Heart left ventricle (tissue), 16 donors: ENCODE data around the gene INPP1. TPM values are rescaled to one million over a fixed set of nuclear protein-coding genes. Genes with fewer than 3 reads are reported as not detected.

Source experiments
- ATAC-seq, 4 donors: fragments of 200-7000 bp; cut with Tn5 transposase; one replicate each; pipeline ENCODE4 v1.9.1; 2020 to 2022; ENCODE audit warnings: moderate library complexity in 4 of 4, mild to moderate bottlenecking in 3 of 4, moderate number of reproducible peaks in 1 of 4
- DNase-seq, 5 donors: peaks; one replicate each; pipeline ENCODE4 v3.0.0-alpha.2; 2020
- H3K27ac ChIP-seq, 12 donors: fragments of 200-600 bp; sonication (generic) in 4 of 12; one replicate each; pipeline versions ENCODE4 v1.5.0 to v1.8.0; 2016 to 2022; ENCODE audit warnings: mild to moderate bottlenecking in 2 of 12
- H3K27me3 ChIP-seq, 9 donors: fragments of 200-600 bp; sonication (generic) in 2 of 9; one replicate each; pipeline versions ENCODE4 v1.5.1 to v1.8.0; 2016 to 2022; ENCODE audit warnings: mild to moderate bottlenecking in 3 of 9
- H3K36me3 ChIP-seq, 9 donors: fragments of 200-600 bp; sonication (generic) in 2 of 9; one replicate each; pipeline versions ENCODE4 v1.5.0 to v1.8.0; 2018 to 2022; ENCODE audit warnings: mild to moderate bottlenecking in 2 of 9
- H3K4me1 ChIP-seq, 12 donors: fragments of 200-600 bp; sonication (generic) in 4 of 12; one replicate each; pipeline versions ENCODE4 v1.5.0 to v1.8.0; 2016 to 2022; ENCODE audit warnings: mild to moderate bottlenecking in 3 of 12
- H3K4me3 ChIP-seq, 12 donors: fragments of 200-600 bp; sonication (generic) in 4 of 12; one replicate each; pipeline versions ENCODE4 v1.5.0 to v1.8.0; 2017 to 2022; ENCODE audit warnings: mild to moderate bottlenecking in 9 of 12, moderate library complexity in 4 of 12
- H3K9me3 ChIP-seq, 12 donors: fragments of 200-600 bp; sonication (generic) in 4 of 12; one replicate each; pipeline versions ENCODE4 v1.5.0 to v1.8.0; 2016 to 2022; ENCODE audit warnings: mild to moderate bottlenecking in 1 of 12
- POLR2A ChIP-seq, 2 donors: fragments of 450-650 bp; IDR thresholded peaks; one replicate each; pipeline ENCODE4 v1.6.1; 2017; ENCODE audit warnings: antibody characterized with exemption in 2 of 2, mild to moderate bottlenecking in 2 of 2, moderate library complexity in 2 of 2
- WGBS, 4 donors: extraction: QIAGEN DNeasy Blood & Tissue Kit in 2 of 4; methylation state at CpG; one replicate each; pipeline versions ENCODE4 v1.1.5 to v1.1.7; 2013 to 2018; 5-methylcytosine and 5-hydroxymethylcytosine counted together
- intact Hi-C, 10 donors: fragments of 100-400 bp; cut with DNase I; formaldehyde crosslinking; loops; one replicate each; pipeline versions ENCODE4 v1.11.1 to v1.14.2; 2022
- polyA plus RNA-seq, 2 donors: library from polyadenylated mRNA; stranded (reverse); fragments of 200-250 nt; gene quantifications; one replicate each; pipeline ENCODE4 v1.2.3, GENCODE V29; 2013
- total RNA-seq, 9 donors: library from RNA; depleted of rRNA in 2 of 9; stranded (reverse); fragments of >200 nt in 2 of 9; fragmentation: NEBNext Ultra II Directional in 3 of 9; extraction: Animal tissue kit (Norgen Biotek cat#: 25700) in 3 of 9; gene quantifications; one replicate each; pipeline versions ENCODE4 v1.1.0 to v1.2.4, GENCODE V29; 2016 to 2023
- TF ChIP-seq, protein P1 (sequence below), 12 donors: fragments of 200-600 bp; sonication (generic) in 4 of 12; IDR thresholded peaks; one replicate each; pipeline versions ENCODE4 v1.5.0 to v1.8.0; 2018 to 2022; ENCODE audit warnings: antibody characterized with exemption in 12 of 12, mild to moderate bottlenecking in 5 of 12
- donor health status: ischemic (EF 13 %, LVEDD 7.1; RV severe dilation, severe dysfunction).
- donor health status: healthy with polysubstance abuse.
- donor health status: DM: no; HTN: yes; CAD: no.
- donor health status: DM: no; HTN: no; CAD: no.
- donor health status: ischemic (EF 25% LVEDD 6.9; RV normal size, moderate dysfunction).
- donor health status: ischemic (EF 25% LVEDD 5.7; RV mildly dilated, moderate dysfunction).
- donor health status: healthy.
- donor health status: DM: yes; HTN: yes; CAD: no.
- donor health status: ischemic (EF 35%, LVEDD 5.7; RV mildly dilated, moderate dysfunction).
- donor health status: nonischemic (EF 11% LVEDD 7.7; RV severe dilation, severe dysfunction).
- donor health status: DM: yes; HTN: yes; CAD: no.
- donor health status: PGD.
- donor health status: ischemic (EF 29% LVEDD 5.4; RV normal size, mild dysfunction).
- donor health status: nonischemic (EF 23%, LVEDD 6.1; RV moderate dilation, normal function).

INPP1 gene
- total and polyA plus RNA-seq, 11 donors: 7.8 to 26.2 (median 13.3) TPM

DNA sequence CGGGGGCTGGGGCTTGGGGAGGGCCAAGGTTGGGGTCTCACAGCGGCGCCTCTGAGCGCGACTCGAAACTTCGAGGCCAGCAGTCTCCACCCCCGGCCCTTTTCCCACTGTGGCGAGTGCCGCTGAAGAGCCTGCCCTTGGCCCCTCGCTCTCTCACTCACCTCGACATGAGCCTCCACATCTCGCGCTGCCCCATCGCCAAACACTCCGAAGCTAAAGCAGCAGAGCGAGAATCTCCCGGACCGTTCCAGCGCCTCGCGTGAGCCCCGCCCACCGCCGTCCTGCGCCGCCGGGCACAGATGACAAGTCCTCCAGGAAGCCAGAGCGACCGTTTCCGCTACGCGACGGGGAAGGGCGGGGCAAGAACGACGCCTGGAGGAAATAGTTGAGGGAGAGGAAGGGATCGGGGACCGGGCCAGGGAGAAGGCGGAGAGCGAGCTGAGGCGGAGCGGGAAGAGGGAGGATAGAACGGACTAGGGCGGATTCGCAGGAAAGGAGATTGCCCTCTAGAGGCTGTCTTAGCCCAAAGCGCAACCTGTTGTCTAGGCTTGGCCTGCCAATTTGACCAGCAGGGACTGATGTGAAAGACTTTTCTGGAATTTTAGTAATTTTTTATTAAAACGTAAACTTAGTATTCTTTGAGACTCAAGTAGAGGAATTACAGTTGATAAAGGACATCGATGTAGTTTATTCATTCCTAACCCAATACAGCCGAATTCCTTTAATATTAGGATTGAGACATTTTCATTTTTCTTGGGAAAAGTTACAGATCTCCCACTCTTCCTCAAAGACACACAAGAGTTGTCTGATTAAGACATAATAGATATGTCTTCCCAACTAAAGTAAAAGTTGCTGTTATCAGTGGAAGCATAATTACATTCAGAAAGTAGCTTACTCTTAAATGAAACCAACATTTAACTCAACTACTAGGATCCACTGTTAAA, 23.6 kb upstream of the INPP1 start, which contains the start of gene HIBCH:
Gene HIBCH, minus strand, starts transcription at position 272 of the 944 bp plus-strand sequence. Its CDS starts 76 bp downstream, at position 196.
- ATAC-seq: peak; percentile 97 to 99 (median 99)
- Histone ChIP-seq H3K9me3 (no peaks in the 10 kb centered on the region), H3K36me3 (no peaks in the 10 kb centered on the region), H3K4me1 (peaks cover 0 to 25% (median 14%) of the 10 kb centered on the region in 12 donors), H3K4me3 (peak within 1 kb of the TSS; percentile 65 to 86 (median 74)), H3K27me3 (no peaks in the 10 kb centered on the region), H3K27ac (peak within 1 kb of the TSS; percentile 42 to 92 (median 86))
- TF ChIP-seq, protein P1, sequence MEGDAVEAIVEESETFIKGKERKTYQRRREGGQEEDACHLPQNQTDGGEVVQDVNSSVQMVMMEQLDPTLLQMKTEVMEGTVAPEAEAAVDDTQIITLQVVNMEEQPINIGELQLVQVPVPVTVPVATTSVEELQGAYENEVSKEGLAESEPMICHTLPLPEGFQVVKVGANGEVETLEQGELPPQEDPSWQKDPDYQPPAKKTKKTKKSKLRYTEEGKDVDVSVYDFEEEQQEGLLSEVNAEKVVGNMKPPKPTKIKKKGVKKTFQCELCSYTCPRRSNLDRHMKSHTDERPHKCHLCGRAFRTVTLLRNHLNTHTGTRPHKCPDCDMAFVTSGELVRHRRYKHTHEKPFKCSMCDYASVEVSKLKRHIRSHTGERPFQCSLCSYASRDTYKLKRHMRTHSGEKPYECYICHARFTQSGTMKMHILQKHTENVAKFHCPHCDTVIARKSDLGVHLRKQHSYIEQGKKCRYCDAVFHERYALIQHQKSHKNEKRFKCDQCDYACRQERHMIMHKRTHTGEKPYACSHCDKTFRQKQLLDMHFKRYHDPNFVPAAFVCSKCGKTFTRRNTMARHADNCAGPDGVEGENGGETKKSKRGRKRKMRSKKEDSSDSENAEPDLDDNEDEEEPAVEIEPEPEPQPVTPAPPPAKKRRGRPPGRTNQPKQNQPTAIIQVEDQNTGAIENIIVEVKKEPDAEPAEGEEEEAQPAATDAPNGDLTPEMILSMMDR (IDR thresholded peaks at IDR 0.05): peak; percentile 58 to 96 (median 74)
- TF ChIP-seq POLR2A (IDR thresholded peaks at IDR 0.05): peak in 1 of 2 donors; percentile 66
- intact Hi-C loops: loop anchor here in 3 of 10 donors (5.0 to 10.0 kb wide), 3 partner anchors 52 to 135 kb away; a partner anchor contains a TSS
- DNase-seq: peak; percentile 98 to 99 (median 99)
- 1% methylated on average over 50 of the region's 50 CpGs for WGBS, 4 donors

DNA sequence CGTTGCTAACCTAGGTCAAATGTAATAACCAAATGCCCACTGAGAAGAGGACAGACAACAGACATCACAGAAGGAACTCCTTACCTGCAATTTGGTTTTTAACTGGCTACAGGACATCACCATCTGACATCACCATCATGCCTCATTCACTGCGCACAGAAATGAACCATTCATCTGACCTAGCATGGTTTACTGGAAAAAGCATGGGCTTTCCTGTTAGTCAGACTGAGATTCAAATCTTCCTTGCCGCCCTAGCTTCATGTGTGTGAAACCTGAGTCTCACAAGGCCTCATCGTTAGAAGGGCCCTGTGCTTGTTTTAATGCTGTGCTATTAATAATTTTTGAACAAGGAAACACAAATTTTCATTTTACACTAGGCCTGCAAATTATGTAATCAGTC, 22.7 kb upstream of the INPP1 start:
- no peak for TF ChIP-seq POLR2A (IDR thresholded peaks at IDR 0.05)
- TF ChIP-seq, protein P1 (IDR thresholded peaks at IDR 0.05): no peak
- Histone ChIP-seq H3K4me1 (peaks cover 0 to 25% (median 14%) of the 10 kb centered on the region in 12 donors), H3K36me3 (no peaks in the 10 kb centered on the region), H3K9me3 (no peaks in the 10 kb centered on the region), H3K27me3 (no peaks in the 10 kb centered on the region), H3K27ac (peak overlapping the region in 10 of 12 donors; percentile 42 to 92 (median 88)), H3K4me3 (no peak overlapping the region)
- intact Hi-C loops: loop anchor here in 3 of 10 donors (5.0 to 10.0 kb wide), 2 partner anchors 52 to 54 kb away; no protein-coding TSS in a partner anchor
- 85 to 89% (median 87%) methylated on average over 4 of the region's 4 CpGs for WGBS, 4 donors
- ATAC-seq: no peak
- DNase-seq: no peak

DNA sequence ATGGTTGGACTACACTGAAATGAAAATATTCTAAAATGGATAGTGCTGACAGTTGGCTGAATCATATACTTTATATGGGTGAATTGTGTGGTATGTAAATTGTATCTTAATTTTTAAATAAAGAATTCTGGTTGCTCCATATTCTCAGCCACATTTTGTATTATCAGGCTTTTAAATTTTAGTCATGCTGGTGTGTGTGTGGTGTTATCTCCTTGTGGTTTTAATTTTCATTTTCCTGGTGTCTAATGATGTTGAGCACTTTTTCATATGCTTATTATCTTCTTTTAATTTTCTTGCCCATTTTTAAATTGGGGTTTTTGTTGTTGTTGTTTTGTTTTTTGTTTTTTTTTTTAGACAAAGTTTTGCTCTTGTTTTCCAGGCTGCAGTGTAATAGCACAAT, 20.0 kb upstream of the INPP1 start:
- H3K27me3 ChIP-seq: no peaks in the 10 kb centered on the region
- H3K4me1 ChIP-seq: peaks cover 0 to 14% (median 11%) of the 10 kb centered on the region in 12 donors
- TF ChIP-seq, protein P1 (IDR thresholded peaks at IDR 0.05): no peak
- H3K27ac ChIP-seq: no peak overlapping the region
- H3K4me3 ChIP-seq: no peak overlapping the region
- H3K9me3 ChIP-seq: no peaks in the 10 kb centered on the region
- DNase-seq (no peak), ATAC-seq (no peak)
- intact Hi-C loops: loop anchor here in 3 of 10 donors (5.0 to 10.0 kb wide), 2 partner anchors 49 to 51 kb away; no protein-coding TSS in a partner anchor
- H3K36me3 ChIP-seq: no peaks in the 10 kb centered on the region

DNA sequence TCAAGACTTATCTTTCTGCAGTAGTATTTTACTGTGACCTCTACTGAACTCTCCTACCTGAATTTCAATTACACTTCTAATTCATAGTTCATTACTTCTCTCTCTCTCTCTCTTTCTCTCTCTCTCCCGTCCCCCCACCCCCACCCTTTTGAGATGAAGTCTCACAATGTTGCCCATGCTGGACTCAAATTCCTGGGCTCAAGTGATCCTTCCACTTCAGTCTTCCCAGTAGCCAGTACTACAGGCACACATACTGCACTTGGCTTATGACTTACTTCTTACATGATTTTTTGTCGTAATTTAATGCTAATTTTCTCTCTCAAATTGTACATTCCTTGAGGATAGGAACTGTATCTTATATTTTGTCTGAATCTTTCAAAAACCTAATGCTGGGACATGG, 17.8 kb upstream of the INPP1 start:
- no peaks in the 10 kb centered on the region for H3K36me3 ChIP-seq
- TF ChIP-seq POLR2A (IDR thresholded peaks at IDR 0.05): no peak
- TF ChIP-seq, protein P1 (IDR thresholded peaks at IDR 0.05): no peak
- H3K4me3 ChIP-seq: no peak overlapping the region
- H3K4me1 ChIP-seq: peaks cover 0 to 2% (median 0%) of the 10 kb centered on the region in 12 donors
- no peak for DNase-seq
- ATAC-seq: no peak
- intact Hi-C loops: loop anchor here in 5 of 10 donors (5.0 to 10.0 kb wide), 2 partner anchors 47 to 49 kb away; no protein-coding TSS in a partner anchor
- no peak overlapping the region for H3K27ac ChIP-seq
- 75 to 80% (median 77%) methylated on average over 2 of the region's 2 CpGs for WGBS, 4 donors
- H3K9me3 ChIP-seq: no peaks in the 10 kb centered on the region
- H3K27me3 ChIP-seq: no peaks in the 10 kb centered on the region
